Ramos (cell line): ENCODE data around the gene MC3R.
"Not testable (repeated sequence)": the region's sequence is repeated elsewhere in the genome, so short reads cannot be mapped to it uniquely, and the experiment has no call there.

ENCODE experiments used
- in situ Hi-C: fragments of 300-500 bp; cut with MboI; formaldehyde crosslinking; loops from one replicate; pipeline ENCODE4 v1.14.3; 2022; ENCODE audit warnings: low sequenced_read_pairs; ENCODE audit not compliant: unreplicated experiment

MC3R gene

DNA sequence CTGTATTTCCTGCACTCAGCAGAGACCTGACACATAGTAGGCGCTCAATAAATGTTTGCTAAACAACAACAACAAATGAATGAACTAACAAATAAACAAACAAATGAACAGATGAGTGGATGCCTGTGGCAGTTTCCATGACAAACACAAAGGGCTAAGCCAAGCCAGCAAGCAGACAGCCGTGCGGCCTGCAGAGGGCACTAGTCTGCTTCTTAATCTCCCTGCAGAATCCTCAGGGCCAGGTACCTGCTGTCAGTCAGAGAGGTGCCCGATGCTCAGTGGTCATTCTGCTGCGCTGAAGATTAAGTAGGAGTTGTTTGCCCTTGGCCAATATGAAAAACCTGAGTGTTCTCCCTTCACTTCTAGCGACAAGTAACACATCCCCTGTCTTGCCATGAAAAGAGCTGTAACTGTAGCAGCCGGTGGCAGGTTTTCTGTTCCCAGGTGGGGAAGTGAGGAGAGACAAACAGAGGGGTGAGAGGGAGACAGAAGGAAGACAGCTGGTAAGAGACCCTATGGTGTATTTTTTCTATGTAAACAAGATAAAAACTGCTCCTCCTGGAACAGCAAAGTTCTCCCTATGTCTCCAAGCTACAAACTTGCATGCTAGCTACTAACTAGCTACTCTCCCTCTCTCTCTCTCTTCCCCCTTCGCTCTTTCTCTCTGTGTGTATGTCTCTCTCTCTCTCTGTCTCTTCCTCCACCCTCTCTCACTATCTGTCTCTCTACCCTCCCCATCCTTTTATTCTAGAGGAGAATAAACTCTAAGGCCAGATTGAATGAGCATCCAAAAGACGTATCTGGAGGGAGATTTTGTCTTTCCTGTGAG lies at the start of gene MC3R:
TSS of gene MC3R (plus strand) at position 779 of the 829 bp plus-strand sequence. CDS start 112 bp downstream, outside the sequence.
- in situ Hi-C loops: no loop called here

DNA sequence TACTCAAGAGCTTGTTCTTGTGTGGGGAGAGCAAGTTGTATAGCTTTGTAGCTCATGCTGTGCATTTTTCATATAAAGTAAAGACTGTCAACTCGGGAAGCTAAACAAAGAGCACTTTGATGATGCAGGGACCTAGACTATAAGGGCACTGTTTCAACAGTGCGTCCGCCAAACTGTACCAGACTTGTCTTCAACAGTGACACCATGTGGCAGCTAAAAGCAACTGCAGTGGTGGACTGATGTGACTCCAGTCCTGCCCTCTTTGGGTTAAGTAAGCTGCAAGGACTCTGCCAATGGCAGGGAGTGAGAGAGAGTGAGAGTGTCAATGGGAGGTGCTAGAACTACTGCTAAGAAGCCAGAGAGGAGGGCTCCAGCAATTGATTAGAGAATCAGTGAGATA lies 48.1 kb upstream of the MC3R start:
- in situ Hi-C loops: no loop called here

DNA sequence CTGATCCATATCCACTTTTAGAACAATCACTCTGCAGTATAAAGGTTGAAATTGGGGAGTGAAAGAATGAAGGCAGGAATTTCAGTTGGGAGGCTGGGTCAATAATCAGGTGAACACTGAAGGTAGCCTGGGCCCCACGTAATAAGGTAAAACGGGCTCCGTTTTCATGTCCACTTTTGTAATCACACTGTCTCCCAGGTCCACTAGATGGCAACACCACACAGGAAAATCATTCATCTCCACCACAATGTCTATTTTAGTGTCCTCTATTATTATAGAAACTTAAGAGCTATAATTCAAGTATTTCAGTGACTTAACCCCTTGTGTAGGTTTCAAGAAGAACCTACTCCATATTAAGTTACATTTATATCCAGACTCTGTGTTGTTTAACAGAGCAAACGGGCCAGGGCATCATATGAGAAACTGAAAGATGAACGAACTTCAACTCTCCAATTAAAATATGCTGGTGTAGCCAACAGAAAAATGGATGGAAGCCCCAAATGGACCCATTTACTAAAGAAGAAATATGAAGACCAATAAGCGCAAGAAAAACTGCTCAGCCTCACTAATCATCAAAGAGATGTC lies 45.9 kb upstream of the MC3R start:
- in situ Hi-C loops: no loop called here

DNA sequence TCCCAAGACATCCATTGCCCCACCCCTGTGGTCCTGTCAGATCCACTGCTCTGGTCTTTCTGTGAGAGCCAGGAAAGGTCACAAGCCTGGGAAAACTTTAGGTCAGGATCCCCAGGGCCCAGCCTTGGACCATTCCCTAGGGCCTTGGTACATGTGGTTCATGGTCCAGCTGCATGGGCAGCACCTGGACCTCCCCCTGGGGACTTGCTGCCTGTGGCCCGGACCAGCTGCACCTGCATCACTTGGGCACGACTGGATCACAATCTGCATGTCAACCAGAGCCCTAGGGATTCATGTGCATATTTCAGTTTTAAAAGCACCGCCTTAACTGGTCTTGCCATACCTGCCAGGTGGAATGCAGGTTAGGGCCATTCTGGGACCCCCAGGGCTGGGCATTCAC lies 44.3 kb upstream of the MC3R start:
- in situ Hi-C loops: no loop called here

DNA sequence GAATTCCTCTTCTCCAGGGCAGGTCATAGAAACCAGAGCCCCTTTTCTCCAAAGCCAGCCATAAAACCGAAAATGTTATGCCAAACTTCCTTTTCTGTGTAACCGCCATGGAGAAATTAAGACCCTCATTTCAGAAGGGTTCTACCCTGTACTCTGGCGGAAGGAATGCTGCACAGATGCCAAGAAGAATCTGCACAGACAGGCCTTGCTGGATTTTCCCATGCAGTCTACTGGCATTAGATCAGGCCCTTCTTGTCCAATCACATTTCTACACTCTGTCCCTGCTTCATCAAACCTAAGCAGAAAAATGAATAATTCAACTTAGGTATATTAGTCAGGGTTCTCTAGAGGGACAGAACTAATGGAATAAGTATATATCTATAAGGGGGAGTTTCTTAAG lies 43.2 kb upstream of the MC3R start:
- in situ Hi-C loops: no loop called here

DNA sequence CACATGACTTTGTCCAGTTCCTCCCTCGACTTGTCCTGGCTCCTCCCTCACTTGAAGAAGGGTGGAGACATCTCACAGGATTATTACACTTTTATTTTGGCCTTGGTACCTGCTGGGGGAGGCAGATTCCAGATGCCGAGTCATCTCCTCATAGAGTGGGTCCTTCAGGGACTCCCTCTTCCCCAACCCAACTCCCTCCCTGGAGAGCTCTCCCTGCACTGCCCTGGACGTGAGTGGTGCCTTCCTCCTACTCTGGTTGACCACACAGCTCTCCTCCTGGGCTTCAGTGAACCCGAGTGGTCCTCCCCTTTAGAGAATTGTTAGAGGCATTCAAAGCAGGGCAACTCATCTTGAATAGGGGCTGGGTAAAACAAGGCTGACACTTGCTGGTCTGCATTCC lies 40.9 kb upstream of the MC3R start:
- in situ Hi-C loops: no loop called here

DNA sequence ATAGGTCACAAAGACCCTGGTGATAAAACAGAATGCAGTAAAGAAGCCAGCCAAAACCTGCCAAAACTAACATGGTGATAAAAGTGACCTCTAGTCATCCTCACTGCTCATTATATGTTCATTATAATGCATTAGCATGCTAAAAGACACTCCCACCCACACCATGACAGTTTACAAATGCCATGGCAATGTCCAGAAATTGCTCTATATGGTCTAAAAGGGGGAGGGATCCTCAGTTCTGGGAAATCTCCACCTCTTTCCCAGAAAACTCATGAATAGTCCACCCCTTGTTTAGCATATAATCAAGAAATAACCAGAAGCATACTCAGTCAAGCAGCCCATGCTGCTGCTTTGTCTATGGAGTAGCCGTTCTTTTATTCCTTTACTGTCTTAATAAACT lies 40.4 kb upstream of the MC3R start:
- in situ Hi-C loops: no loop called here

DNA sequence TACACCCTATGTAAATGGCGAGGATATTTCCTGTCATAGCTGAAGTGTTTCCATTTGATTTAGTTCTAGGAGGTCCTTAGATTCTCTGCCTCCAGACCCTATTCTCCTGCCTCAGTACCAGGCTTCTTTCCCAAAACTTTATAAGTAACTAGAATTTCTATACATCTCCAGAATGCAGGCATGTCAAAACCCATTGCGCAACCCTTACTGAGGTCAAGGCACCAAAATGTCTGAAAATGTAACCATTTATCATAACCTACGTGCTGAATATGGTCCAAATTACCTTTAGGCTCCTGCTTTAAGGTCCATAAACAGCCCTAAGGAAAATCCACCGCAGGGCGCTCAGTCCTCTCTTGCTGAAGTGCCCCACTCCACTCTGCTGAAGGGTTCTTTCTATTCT lies 37.5 kb upstream of the MC3R start:
- in situ Hi-C loops: no loop called here

DNA sequence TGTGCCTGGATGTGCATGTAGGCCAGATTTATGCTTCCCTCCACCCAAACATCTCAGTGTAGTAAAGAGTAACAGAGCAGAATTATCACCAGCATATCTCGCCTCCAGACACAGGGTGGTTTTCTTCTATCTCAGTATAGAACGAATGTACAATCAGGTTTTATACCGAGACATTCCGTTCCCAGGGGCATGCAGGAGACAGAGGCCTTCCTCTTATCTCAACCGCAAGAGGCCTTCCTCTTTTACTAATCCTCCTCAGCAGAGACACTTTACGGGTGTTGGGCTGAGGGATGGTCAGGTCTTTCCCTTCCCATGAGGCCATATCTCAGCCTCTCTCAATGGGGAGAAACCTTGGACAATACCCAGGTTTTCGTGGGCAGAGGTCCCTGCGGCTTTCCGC lies 36.4 kb upstream of the MC3R start:
- in situ Hi-C loops: no loop called here

DNA sequence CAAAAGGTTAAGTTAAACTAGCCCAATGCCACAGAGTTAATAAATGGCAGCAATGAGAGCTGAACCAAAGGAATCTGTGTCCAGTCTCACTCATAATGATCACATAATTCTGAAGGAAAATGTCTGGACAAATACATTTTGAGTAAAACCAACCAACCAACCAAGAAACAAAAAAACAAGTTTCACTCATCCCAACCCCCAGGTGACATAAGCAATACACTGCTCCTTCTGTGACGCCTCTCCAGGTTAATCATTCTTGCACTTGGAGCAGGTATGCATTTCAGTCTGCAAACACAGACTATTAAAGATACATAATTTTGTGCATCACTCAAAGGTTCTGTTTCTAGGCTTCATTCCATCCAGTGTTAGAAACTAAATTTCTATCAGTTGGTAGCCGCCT lies 35.2 kb upstream of the MC3R start:
- in situ Hi-C loops: no loop called here

DNA sequence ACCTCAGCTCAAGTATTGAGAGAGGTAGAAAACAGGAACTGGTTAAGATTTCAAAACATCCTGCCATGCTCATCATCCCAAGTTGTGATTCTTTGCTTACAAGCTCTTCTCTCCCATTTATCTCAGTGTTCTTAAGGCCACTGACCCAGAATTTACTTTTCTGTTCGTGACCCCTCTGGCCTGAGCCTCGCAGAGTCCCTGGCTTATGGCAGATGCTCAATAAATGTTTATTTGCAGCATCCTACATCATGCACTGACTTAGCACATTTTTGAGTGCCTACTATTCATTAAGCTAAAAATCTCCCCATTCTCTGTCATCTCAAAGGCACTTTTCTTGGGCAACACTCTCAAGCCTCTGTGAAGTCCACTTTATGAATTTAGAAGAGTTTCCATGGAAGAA lies 33.4 kb upstream of the MC3R start:
- in situ Hi-C loops: no loop called here

DNA sequence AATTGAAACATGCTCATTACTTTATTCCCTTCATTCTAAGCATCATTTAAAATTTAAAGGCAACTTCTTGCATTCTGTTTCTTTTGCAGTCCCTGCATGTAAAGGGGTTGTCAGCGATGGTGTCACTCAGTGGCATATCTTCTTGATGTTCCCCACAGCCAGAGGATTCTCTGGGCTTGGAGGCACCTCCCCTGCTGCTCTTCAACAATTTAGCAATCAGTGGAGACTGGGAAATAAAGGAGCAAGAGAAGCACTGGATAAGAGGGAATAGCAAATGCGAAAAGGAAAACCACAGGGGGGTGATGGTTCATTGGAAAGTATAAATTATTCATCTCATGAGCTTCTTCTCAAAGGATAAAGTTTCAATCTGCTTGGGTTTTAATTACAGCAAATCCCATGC lies 30.7 kb upstream of the MC3R start:
- in situ Hi-C loops: no loop called here

DNA sequence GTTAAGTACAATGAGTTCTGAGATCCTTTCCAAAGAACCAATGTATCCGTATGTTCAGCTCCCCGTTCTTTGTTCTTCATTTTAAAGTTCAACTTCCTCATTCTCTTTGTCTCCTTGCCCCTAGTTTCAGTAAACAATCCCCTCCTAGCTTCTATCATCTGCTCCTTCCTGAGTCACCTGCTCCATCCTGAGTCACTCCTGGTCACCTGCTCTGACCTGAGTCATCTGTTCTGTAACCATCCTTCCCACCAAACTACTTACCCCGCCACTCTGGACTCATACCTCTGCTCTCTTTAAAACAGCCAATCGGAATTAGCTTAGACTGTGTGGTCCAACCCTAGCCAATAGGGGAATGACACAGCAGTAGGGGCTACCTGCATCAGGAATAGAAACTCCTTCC lies 27.3 kb upstream of the MC3R start:
- in situ Hi-C loops: not testable (repeated sequence)

DNA sequence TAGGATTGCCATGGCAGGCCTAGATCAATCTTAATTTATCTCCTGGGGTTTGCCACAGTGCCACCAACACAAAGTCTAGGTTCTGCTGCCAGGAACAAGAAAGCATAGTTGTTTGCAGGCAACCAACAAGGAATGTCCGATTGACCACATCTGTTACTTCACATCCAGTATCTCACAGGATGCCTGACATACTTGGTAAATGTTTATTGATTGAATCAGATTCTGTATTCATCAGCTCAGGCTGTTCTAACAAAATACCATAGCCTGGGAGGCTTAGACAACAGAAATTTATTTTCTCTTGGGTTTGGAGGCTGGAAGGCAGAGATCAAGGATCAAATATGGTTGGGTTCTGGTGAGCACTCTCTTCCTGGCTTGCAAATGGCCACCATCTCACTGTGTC lies 26.3 kb upstream of the MC3R start:
- in situ Hi-C loops: no loop called here

DNA sequence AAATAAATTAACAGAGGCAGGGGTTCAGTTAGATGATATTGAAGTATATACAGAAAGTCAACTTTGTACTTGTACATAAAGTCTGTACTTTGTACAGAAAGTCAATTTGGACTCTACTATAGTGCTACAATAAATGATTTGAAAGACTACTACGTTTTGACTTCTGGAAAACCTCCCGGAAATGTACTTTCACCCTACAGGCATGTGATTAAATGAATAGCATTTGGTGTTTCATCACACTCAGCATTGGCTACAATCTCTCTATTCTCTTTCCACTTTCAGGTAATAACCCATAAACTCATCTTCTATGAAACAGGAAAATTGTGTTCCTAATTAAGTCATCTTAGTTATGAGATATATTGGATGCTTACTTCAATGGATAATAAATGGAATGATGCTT lies 25.6 kb upstream of the MC3R start:
- in situ Hi-C loops: no loop called here

DNA sequence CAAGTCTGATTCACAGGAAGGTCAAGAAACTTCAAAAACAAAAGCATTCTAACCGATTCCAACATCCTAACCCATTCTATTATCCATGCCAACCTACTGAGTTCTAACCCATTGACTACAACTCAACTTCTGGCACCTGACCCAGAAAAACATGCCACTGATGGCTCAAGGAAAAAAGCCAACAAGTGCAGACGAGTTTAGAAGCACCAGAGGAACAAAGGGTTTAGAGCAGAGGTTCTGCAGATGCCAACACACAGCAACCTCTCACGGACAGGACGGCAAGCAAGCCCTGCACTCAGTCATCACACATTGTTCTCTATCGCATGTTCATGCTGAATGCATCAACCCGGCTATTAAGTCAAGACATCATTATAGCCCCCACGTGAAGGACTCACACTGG lies 25.2 kb upstream of the MC3R start:
- in situ Hi-C loops: no loop called here

DNA sequence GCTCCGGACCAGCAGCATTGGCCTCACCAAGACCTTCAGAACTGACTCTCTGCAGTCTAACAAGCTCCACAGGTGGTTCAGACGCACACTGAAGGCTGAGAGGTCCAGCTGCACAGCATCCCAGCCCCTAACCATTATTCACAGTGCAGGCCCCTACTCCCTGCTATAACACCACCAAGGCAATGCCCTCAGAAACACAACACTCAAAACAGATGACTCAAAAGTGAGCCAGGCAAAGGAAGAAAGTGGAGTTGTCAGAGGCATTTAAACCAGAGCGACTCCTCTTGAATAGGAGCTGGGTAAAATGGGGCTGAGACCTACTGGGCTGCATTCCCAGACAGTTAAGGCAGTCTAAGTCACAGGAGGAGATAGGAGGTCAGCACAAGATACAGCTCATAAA lies 20.5 kb upstream of the MC3R start:
- in situ Hi-C loops: no loop called here

DNA sequence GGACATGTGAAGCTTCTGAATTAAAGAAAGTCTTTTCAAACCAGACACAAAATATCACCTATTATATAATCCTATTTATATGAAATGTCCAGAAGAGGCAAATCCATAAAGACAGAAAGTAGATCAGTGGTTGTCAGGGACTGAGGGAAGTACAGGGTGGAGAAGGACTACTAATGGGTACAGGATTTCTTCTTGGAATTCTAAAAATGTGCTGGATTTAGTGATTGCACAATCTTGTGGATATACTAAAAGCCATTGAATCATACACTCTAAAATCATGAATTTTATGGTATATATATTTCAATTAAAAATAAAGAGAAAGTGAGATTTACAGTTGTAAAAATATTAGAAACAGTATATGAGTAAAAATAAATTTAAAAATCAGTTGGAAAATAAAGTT lies 18.7 kb upstream of the MC3R start:
- in situ Hi-C loops: no loop called here

DNA sequence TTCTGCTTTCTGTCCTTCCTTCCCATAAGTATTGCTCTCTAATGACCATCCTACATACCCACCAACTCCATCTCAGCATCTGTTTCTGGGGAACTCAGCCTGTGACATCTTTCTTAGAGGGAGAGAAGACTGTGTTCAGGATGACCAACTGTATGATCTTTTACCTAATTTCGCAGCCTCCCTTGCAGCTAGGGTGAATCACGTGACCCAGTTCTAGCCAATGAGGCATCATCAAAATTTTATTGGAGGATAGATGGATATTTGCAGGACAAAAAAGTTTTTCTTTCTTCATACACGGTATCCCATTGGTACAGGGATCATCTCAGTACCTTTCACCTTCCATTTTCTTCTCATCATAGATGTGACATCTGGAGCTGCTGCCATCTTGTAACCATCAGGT lies 14.4 kb upstream of the MC3R start:
- in situ Hi-C loops: no loop called here

DNA sequence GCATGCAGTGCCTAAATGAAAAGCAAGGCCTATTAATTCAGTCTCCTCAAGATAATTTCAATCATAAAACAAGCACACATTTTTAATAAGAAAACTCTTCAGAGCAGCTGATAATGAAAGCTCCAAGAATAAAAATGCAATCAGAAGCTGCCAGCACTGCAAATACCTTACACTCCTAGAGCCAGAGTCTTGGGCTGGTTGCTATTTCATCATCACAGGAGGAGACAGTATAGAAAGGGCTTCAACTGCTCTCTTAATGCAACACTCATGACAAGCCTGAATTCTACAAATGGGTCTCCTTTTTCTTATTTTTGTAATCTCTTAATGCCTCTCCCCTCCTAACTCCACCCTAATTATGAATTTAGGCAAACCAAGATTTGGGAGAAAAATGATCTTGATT lies 11.2 kb upstream of the MC3R start:
- in situ Hi-C loops: no loop called here

DNA sequence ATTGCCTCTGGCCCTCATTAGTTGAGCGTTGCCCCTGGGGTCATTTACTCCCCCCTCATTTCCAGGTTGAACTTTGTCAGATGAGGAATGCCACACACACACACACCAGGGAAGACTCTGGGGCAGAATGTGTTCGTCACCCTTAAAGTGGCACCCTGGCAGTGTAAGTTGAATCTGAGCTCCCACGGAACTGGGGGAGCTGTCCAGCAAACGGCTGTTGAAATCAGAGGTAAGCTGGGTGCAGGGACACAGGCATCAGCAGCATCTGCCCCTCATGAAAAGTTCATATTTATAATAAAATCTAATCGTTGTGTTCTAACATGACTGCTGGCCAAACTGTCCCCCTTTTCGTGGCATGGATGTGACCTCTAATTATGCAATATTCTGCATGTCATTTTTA lies 4.3 kb upstream of the MC3R start:
- in situ Hi-C loops: no loop called here

DNA sequence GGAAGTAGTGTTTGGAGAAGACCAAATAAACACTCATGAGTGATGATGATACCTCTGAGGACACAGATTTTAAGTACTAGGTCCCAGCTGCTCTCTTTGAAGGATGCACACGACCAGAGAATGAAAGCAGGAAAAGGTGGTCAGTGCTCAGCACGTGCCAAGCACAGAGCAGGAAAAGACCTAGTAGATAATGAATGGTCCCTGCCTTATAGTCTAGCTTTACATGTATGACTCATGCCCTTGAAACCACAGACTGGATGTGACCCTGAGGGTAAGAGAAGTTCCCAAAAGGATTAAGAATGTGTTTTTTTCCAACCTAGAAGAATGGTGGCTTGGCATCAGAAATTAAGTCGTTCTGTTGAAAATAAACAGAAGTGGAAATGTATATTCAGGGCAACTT lies 2.8 kb upstream of the MC3R start:
- in situ Hi-C loops: no loop called here
